Liver (tissue), 9 donors: ENCODE results near the gene FAM90A26. TPM values are rescaled to one million over a fixed set of nuclear protein-coding genes. Genes with fewer than 3 reads are reported as not detected.
"Not testable (repeated sequence)": the region's sequence is repeated elsewhere in the genome, so short reads cannot be mapped to it uniquely, and the experiment has no call there.

Source experiments
- DNase-seq: peaks from one replicate; pipeline ENCODE4 v3.0.0-alpha.2; 2017; ENCODE audit warnings: low spot score
- H3K27ac ChIP-seq, 2 donors: one replicate each; pipeline ENCODE4 v1.7.0; 2013; ENCODE audit warnings: inconsistent platforms in 2 of 2, low read length in 2 of 2, control low read depth in 1 of 2, low read depth in 1 of 2, mild to moderate bottlenecking in 1 of 2
- H3K27me3 ChIP-seq, 4 donors: one replicate each; pipeline versions ENCODE4 v1.6.1 to v1.7.0; 2013; ENCODE audit warnings: low read length in 3 of 4, inconsistent platforms in 1 of 4, mild to moderate bottlenecking in 1 of 4, moderate library complexity in 1 of 4; ENCODE audit not compliant: control insufficient read depth in 4 of 4, insufficient read depth in 4 of 4
- H3K36me3 ChIP-seq, 4 donors: one replicate each; pipeline versions ENCODE4 v1.6.1 to v1.7.0; 2013; ENCODE audit warnings: low read length in 3 of 4, mild to moderate bottlenecking in 3 of 4, low read depth in 1 of 4, moderate library complexity in 1 of 4; ENCODE audit not compliant: control insufficient read depth in 4 of 4, insufficient read depth in 3 of 4
- H3K4me1 ChIP-seq, 4 donors: one replicate each; pipeline versions ENCODE4 v1.6.1 to v1.7.0; 2013; ENCODE audit warnings: low read length in 3 of 4, mild to moderate bottlenecking in 3 of 4, moderate library complexity in 1 of 4; ENCODE audit not compliant: control insufficient read depth in 4 of 4, insufficient read depth in 4 of 4
- H3K4me3 ChIP-seq, 3 donors: one replicate each; pipeline versions ENCODE4 v1.6.1 to v1.7.0; 2013; ENCODE audit warnings: low read length in 3 of 3, control low read depth in 1 of 3, low read depth in 1 of 3, mild to moderate bottlenecking in 1 of 3
- H3K9ac ChIP-seq, 2 donors: one replicate each; pipeline ENCODE4 v1.7.0; 2013; ENCODE audit warnings: low read length in 2 of 2, mild to moderate bottlenecking in 2 of 2, moderate library complexity in 2 of 2, control low read depth in 1 of 2, low read depth in 1 of 2
- H3K9me3 ChIP-seq, 4 donors: one replicate each; pipeline versions ENCODE4 v1.6.1 to v1.7.0; 2013; ENCODE audit warnings: low read length in 3 of 4; ENCODE audit not compliant: control insufficient read depth in 4 of 4
- WGBS: extraction: QIAGEN DNeasy Blood & Tissue Kit; methylation state at CpG from one replicate; pipeline ENCODE4 v1.1.7; 2013; 5-methylcytosine and 5-hydroxymethylcytosine counted together
- polyA plus RNA-seq, 2 donors: library from polyadenylated mRNA; stranded (reverse) in 1 of 2; unstranded in 1 of 2; fragments of 200-250 nt in 1 of 2; fragments of >200 nt in 1 of 2; fragmentation: Nextera tagmentation in 1 of 2; extraction: Ambion mirVana in 1 of 2; gene quantifications; one replicate each; pipeline versions ENCODE4 v1.2.1 to v1.2.3, GENCODE V29; 2013 to 2015
- total RNA-seq, 2 donors: library from RNA; depleted of rRNA; stranded (reverse); fragments of >200 nt; gene quantifications; one replicate each; pipeline ENCODE4 v1.2.3, GENCODE V29; 2014
- donor health status: healthy.
- donor health status: healthy.
- donor health status: healthy.
- donor health status: healthy.
- donor health status: healthy.

The FAM90A26 gene
- total and polyA plus RNA-seq, 4 donors, result not detected

- not testable (repeated sequence) for H3K4me3 ChIP-seq, H3K9me3 ChIP-seq, H3K27ac ChIP-seq, H3K27me3 ChIP-seq, H3K36me3 ChIP-seq, H3K4me1 ChIP-seq, DNase-seq, H3K9ac ChIP-seq
- WGBS, result no CpG with 5 or more reads among the region's 14 CpGs
These were observed 54.4 kb downstream of the FAM90A26 start, which contains the start of gene USP17L13 for GRCh38 chr4:9224596-9224995. TSS of gene USP17L13 (plus strand) at chr4:9224896. CDS start at chr4:9224896, 0 bp downstream.

Other genes starting within 250 kb of the FAM90A26 start
- not detected for gene USP17L10, start 40.2 kb downstream of the FAM90A26 start, total RNA-seq
- gene USP17L10, start 40.2 kb downstream of the FAM90A26 start, polyA plus RNA-seq, result not detected
- not detected for gene USP17L11, start 45.0 kb downstream of the FAM90A26 start, total RNA-seq
- gene USP17L11, start 45.0 kb downstream of the FAM90A26 start, polyA plus RNA-seq, result not detected
- not detected for gene USP17L12, start 49.7 kb downstream of the FAM90A26 start, total RNA-seq
- gene USP17L12, start 49.7 kb downstream of the FAM90A26 start, polyA plus RNA-seq, result not detected
- gene USP17L13, start 54.5 kb downstream of the FAM90A26 start, total RNA-seq, result not detected
- gene USP17L13, start 54.5 kb downstream of the FAM90A26 start, polyA plus RNA-seq, result not detected
- not detected for gene USP17L15, start 64.0 kb downstream of the FAM90A26 start, total RNA-seq
- not detected for gene USP17L15, start 64.0 kb downstream of the FAM90A26 start, polyA plus RNA-seq
- gene USP17L17, start 73.5 kb downstream of the FAM90A26 start, total RNA-seq, result not detected
- gene USP17L17, start 73.5 kb downstream of the FAM90A26 start, polyA plus RNA-seq, result not detected
- gene USP17L18, start 78.2 kb downstream of the FAM90A26 start, total RNA-seq, result not detected
- not detected for gene USP17L18, start 78.2 kb downstream of the FAM90A26 start, polyA plus RNA-seq
- not detected for gene USP17L19, start 83.0 kb downstream of the FAM90A26 start, total RNA-seq
- not detected for gene USP17L19, start 83.0 kb downstream of the FAM90A26 start, polyA plus RNA-seq
- gene USP17L20, start 87.7 kb downstream of the FAM90A26 start, total RNA-seq, result not detected
- gene USP17L20, start 87.7 kb downstream of the FAM90A26 start, polyA plus RNA-seq, result not detected
- not detected for gene USP17L21, start 92.5 kb downstream of the FAM90A26 start, total RNA-seq
- not detected for gene USP17L21, start 92.5 kb downstream of the FAM90A26 start, polyA plus RNA-seq
- gene USP17L22, start 97.2 kb downstream of the FAM90A26 start, total RNA-seq, result not detected
- not detected for gene USP17L22, start 97.2 kb downstream of the FAM90A26 start, polyA plus RNA-seq
- not detected for gene USP17L24, start 154.8 kb downstream of the FAM90A26 start, total RNA-seq
- not detected for gene USP17L24, start 154.8 kb downstream of the FAM90A26 start, polyA plus RNA-seq
- not detected for gene USP17L25, start 159.5 kb downstream of the FAM90A26 start, total RNA-seq
- gene USP17L25, start 159.5 kb downstream of the FAM90A26 start, polyA plus RNA-seq, result not detected
- not detected for gene USP17L26, start 164.2 kb downstream of the FAM90A26 start, total RNA-seq
- not detected for gene USP17L26, start 164.2 kb downstream of the FAM90A26 start, polyA plus RNA-seq
- not detected for gene USP17L5, start 169.0 kb downstream of the FAM90A26 start, total RNA-seq
- not detected for gene USP17L5, start 169.0 kb downstream of the FAM90A26 start, polyA plus RNA-seq
- gene USP17L27, start 173.7 kb downstream of the FAM90A26 start, total RNA-seq, result not detected
- gene USP17L27, start 173.7 kb downstream of the FAM90A26 start, polyA plus RNA-seq, result not detected
- gene USP17L28, start 178.5 kb downstream of the FAM90A26 start, total RNA-seq, result not detected
- not detected for gene USP17L28, start 178.5 kb downstream of the FAM90A26 start, polyA plus RNA-seq
- not detected for gene USP17L29, start 183.2 kb downstream of the FAM90A26 start, total RNA-seq
- not detected for gene USP17L29, start 183.2 kb downstream of the FAM90A26 start, polyA plus RNA-seq
- not detected for gene USP17L30, start 192.7 kb downstream of the FAM90A26 start, total RNA-seq
- not detected for gene USP17L30, start 192.7 kb downstream of the FAM90A26 start, polyA plus RNA-seq